ENCODE measurements around the gene SORBS1.

SORBS1 gene

DNA sequence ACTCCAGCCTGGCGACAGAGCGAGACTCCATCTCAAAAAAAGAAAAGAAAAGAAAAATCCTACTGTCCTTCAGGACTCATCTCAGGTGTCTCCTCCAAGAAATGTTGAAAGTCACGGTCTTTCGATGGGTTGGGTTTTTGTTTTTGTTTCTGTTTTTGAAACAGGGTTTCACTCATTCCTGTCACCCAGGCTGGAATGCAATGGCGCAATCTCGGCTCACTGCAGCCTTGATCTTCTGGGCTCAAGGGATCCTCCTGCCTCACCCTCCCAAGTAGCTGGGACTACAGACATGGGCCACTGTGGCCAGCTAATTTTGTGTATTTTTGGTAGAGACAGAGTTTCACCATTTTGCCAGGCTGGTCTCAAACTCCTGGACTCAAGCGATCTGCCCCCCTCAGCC lies 3.1 kb upstream of the SORBS1 start:
- FAIRE-seq: no peak

- FAIRE-seq: no peak
Measured at GRCh38 chr10:95562341-95562965, 1.3 kb upstream of the SORBS1 start.

GRCh38 chr10:95561864-95562177 lies 650 bp upstream of the SORBS1 start:
- FAIRE-seq: no peak

DNA sequence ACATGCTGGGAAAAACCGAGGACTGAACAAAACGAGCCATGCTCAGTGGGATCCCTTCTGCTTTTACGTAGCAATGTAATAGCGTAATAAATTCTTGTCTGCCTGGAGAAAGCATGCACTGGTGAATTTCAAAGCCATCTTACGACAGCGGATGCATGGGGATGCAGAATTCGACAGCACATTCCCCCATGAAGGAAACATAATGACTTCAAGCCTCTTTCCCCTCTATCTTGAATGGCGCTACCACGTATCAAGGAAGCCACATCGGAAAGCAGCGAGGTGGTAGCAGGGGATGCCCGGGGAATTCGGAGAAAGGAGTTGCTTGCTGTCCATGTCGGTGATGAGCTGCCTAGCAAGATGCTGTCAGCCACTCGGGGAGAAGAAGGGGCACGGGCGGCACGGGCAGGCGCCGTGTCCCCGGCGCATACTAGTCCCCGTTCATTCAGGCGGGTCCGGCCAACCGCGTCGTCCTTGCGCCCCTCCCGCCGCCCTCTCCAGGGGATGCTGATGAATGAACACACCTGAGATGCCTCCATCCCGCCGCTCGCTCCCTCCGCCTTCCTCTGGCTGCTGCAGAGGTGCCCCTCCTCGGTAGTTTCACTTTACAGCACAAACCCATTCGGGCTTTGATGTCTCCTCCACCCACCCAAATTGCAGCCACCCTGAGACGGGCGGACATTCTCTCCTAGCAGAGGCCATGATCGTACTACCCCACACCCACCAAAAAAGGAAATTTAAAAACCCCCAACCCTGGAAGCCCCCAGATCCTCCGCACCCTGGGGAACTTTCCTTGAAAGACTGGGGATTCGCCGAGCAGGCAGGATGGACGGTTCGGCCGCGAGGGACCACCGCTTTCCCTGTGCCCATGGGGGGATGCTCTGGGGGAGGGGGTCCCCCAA lies 644 bp downstream of the SORBS1 start:
- no peak for FAIRE-seq

DNA sequence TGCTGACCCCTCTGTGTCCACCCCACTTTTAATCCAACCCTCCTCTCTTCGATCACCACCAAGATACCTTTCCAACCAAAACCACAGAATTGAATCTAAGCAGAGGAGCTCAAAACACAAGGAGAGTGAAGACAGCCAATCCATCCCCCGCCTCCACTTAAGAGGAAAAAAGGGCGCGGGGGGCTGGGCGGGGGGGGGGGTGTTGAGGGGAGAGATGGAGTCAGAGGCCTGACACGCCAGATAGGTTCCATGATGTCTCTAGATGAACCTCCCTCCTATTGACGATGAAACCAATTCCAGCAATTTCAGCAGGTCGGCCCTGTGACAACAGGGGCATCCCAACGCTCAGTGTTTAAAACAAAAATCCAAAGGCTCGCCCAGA lies 1.3 kb downstream of the SORBS1 start:
- FAIRE-seq: no peak

DNA sequence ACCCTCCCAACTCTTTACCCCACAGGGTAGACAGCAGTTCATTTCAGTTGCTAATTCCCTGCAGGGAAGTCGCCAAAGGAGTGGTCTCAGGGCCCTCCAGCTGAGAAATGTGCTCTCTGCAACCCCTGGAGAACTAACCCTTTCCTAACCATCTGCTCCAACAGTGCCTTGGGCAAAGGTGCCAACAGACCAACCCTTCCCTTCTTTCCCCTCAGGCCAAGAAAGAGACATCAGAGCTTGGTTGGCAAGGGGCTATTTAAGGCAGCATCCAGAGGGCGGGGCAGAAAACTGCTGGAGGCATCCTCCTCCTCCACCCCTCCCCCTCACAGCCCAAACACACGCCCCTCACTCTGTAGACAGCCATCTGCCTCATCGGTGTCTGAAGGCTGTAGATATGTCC lies 1.7 kb downstream of the SORBS1 start:
- no peak for FAIRE-seq

DNA sequence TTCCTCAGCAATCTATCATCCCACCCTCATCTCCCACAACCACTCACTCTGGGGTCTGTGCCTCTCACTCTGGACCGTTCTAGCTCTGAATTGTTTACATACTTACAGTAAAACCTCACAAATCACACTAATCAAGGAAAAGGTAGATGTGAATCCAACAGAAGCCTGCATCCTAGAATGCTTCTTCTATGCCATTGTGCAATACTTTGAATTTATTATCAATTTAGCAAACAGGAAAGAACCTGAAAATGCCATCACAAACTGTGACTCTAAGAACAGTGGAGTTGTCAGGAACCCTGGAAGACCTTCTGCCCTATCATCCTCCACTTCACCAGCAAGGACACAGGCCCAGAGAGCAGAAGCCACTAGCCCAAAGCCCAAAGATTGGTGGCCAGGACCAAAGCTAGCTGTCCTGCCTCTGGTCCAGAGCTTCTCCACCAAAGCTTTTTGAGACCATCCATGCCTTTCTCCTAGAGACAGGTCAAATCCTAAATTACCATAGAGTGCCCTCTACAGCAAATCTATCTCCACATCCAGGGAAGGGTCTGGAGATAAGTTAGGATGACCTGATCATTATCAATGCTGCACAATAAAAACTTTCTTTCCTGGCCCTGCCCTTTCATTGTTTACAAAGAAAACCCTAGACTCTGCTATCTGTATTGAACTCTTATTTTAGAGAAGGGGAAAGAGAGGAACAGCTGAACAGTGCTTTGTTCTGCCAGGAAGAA lies 2.4 kb downstream of the SORBS1 start:
- FAIRE-seq: no peak

DNA sequence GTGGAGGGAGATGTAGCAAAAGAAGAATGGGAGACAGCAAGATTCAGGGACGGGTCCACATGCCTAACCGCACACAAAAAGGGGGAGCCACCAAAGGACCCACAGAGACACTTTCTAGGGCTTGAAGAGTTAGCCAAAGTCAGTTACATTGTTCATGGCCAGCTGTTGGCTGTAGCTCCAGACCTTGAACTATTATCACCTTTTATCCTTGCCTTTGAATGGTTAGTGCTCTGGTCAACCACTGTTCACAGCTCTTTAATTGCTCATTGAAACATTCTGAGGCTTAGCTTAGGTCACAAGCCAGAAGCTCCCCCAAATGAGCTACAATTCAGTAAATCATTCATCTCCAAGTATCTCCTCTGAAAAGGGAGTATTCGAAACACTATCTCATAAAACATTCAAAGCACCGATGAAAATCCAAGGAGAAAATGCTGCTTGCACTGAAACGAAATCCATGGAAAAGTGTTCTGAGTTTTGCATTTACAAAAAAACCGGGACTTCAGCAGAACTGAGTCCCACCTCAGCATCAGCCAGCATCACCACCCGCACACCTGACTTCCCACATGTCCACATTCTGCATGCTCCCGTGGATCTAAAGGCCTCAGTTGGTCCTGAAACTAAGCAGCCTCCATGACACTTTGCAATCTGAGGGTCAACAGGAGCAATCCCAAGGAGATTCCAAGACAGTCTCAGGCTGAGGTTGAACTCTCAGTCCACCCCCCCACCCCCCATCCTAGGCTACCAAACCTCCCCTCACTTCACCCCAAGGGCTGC lies 4.0 kb downstream of the SORBS1 start:
- FAIRE-seq: no peak

DNA sequence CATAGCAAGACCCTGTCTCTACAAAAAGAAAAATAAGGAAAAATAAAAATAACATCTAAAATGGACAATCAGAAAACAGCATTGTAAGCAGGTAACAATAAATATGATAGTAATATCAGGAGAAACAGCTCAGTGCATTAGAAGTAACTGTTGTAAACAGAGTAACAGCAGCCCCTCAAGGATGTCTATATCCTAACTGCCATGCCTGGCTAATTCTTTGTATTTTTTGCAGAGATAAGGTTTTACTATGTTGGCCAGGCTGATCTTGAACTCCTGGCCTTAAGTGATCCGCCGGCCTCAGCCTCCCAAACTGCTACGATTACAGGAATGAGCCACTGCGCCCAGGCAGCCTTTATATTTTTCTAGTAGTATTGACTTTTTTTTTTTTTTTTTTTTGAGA lies 7.5 kb downstream of the SORBS1 start:
- no peak for FAIRE-seq

DNA sequence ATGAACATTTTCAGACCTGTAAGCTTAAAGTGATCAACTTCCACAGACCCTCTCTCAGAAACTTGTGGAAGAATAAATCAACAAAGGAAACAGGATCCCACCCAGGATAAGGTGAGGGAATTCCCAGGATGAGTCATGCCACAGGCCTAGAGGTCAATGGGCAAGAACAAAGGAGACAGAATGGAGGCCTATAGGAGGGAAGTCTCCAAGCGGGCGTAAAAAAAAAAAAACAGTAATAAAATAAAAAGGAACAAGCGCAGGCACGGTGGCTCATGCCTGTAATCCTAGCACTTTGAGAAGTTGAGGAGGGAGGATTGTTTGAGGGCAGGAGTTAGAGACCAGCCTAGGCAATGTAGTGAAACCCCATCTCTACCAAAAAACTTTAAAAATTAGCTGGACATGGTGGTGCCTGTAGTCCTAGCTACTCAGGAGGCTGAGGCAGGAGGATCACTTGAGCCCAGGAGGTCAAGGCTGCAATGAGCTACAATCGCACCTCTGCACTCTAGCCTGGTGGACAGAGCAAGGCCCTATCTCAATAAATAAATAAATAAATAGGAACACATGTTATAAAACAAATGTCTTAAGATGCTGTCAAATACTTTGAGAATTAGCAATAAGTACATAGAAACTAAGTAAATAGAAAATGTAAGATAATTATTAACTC lies 8.4 kb downstream of the SORBS1 start:
- FAIRE-seq: no peak

- FAIRE-seq: no peak
Measured at GRCh38 chr10:95550073-95550672, 11.0 kb downstream of the SORBS1 start.

DNA sequence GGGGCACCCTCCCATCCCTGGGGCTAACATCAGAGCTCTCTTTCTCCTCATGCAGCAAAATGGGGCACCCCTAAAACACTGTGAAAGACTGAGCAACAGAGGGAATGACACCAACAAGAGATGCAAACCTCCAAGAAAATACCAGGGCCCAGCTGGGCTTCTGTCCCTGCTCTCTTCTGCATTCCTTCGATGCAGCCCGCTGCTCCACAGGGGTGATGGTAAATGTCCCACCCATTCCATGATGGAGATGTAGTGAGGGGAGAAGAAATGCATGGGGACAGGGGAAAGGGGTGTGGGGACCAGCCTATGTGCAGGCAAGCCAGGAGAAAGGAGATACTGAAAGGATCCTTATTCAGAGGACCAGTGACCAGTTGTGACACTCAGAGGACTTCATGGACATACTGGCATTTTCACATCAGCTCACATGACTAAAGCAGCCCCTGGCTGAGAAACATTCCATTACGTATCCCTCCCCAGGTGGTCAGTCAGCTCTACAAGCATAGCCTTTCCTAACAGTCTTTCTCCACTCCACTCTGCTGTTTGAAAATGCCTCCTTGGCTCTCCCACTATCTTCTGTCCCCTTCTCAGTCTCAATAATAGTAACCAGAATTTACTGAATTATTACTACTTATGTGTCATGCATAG lies 13.3 kb downstream of the SORBS1 start:
- no peak for FAIRE-seq

- no peak for FAIRE-seq
Measured at GRCh38 chr10:95547197-95547596, 14.0 kb downstream of the SORBS1 start.

DNA sequence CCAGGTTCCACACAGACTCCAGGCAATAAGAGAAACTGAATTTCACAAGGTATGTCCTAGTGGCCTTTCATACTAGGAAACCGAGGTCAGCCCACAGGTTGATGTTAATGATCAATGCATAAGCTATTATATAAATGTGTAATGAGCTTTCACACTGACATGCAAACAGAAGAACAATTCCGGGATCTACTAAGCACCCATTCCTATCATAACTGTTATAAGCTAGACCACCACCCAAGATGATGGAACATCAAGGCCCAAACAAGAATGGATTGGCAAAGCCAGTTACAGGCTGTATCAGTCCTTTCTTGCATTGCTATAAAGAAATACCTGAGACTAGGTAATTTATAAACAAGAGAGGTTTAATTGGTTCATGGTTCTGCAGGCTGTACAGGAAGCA lies 15.2 kb downstream of the SORBS1 start:
- FAIRE-seq: no peak

GRCh38 chr10:95544783-95545500 lies 16.2 kb downstream of the SORBS1 start:
- FAIRE-seq: no peak

GRCh38 chr10:95543459-95543858 lies 17.7 kb downstream of the SORBS1 start:
- no peak for FAIRE-seq

GRCh38 chr10:95542761-95543160 lies 18.4 kb downstream of the SORBS1 start:
- no peak for FAIRE-seq

GRCh38 chr10:95542330-95542729 lies 18.8 kb downstream of the SORBS1 start:
- FAIRE-seq: no peak

DNA sequence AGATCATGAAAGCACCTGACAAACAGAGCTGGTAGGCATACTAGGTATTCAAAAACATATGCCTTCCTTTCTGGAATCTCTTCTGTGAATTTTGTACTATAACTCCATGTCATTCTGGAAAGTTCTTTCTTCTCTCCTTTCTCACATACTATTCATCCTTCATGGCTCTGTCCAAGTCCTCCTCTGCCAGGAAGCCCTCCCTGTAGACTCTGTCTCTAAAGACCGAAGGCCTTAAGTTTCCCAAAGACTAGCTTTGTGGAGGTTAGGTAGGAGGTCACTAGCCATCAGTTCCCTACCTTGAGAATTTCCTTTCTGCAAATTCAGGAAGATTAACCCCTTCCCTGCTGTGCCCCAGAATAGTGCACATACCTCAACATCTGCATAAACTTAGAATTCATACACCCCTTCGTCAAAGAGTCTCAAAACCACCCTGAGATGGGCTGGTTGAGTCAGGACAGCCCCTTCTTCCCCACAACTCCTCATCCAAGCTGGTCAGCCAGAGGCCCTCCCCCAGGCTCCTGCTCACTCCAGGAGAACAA lies 20.6 kb downstream of the SORBS1 start:
- no peak for FAIRE-seq

DNA sequence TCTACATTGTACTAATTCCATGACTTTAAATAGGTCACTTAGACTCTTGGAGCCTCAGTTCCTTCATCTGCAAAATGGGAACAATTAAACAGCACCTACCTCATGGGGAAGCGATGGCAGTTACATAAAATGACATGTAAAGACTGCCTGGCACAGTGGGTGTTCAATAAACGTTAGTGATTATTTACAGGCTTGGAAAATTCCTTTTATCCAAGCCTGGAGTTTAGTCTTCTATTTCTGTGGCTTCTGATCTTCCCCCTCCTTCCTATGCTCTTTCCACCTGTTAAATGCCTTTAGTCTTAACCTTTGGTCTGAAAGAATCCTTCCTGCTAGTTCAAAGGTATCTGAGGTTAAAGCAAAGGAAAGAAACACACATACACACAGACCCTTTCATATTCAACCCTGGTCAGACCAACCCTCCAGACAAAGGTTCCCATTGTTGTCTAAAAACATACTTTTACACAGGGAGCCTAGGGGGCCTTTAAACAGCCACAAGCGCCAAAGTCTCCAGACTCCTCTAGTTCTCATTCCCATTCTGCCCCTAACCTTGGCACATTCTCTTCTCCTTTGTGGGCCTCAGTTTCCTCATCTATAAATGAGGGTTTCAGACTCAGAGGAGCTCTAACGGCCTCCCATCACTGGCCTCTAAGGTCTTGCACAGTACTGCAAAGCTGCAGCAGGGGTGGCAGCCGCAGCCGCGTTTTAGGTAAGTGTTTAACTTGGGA lies 21.4 kb downstream of the SORBS1 start:
- FAIRE-seq: no peak

Data from islet of Langerhans (tissue), 1 donor.